Measurements from ENCODE around the gene VMP1. TPM values are rescaled to one million over a fixed set of nuclear protein-coding genes. Genes with fewer than 3 reads are reported as not detected.

The VMP1 gene
- total RNA-seq, 2 experiments from 2014 or later, result 239 to 248 TPM

- ChIA-PET CTCF (interaction anchor here (1.0 kb wide), 1 partner anchor 36 kb away, joined by 4 read pairs; no protein-coding TSS in a partner anchor), POLR2A (no interaction called here)
- H3K36me3 Mint-ChIP-seq (ENCODE audit: low read depth), result peaks cover 15% of the 10 kb centered on the region
- H3K4me1 Mint-ChIP-seq (ENCODE audit: low read depth), result no peaks in the 10 kb centered on the region
- no peak overlapping the region for H3K4me3 Mint-ChIP-seq
- no peak for TF ChIP-seq CTCF (IDR thresholded peaks at IDR 0.05)
- H3K27me3 Mint-ChIP-seq, result no peaks in the 10 kb centered on the region
- ATAC-seq (no peak), DNase-seq (no peak)
- no peaks in the 10 kb centered on the region for H3K9me3 Mint-ChIP-seq
- intact Hi-C loops (cut with micrococcal nuclease), result no loop called here
- H3K27ac Mint-ChIP-seq, result no peak overlapping the region
Measured at GRCh38 chr17:59878624-59879023, 171.2 kb downstream of the VMP1 start.

GRCh38 chr17:59884861-59885260 is 177.4 kb downstream of the VMP1 start:
- Mint-ChIP-seq H3K9me3 (no peaks in the 10 kb centered on the region), H3K27me3 (no peaks in the 10 kb centered on the region), H3K36me3 (ENCODE audit: low read depth) (peaks cover 25% of the 10 kb centered on the region), H3K4me1 (ENCODE audit: low read depth) (peaks cover 14% of the 10 kb centered on the region), H3K4me3 (no peak overlapping the region), H3K27ac (no peak overlapping the region)
- ATAC-seq (no peak), DNase-seq (no peak)
- ChIA-PET POLR2A (interaction anchor here (1.2 kb wide), 1 partner anchor 8 kb away, joined by 3 read pairs; no protein-coding TSS in a partner anchor), CTCF (interaction anchor here (1.1 kb wide), 1 partner anchor 25 kb away, joined by 3 read pairs; no protein-coding TSS in a partner anchor)
- TF ChIP-seq CTCF (IDR thresholded peaks at IDR 0.05), result no peak
- intact Hi-C loops (cut with micrococcal nuclease), result no loop called here

GRCh38 chr17:59888145-59888750 is 180.8 kb downstream of the VMP1 start:
- ChIA-PET POLR2A (no interaction called here), CTCF (interaction anchor here (0.9 to 1.5 kb wide), 2 partner anchors 140 to 149 kb away, joined by 3 to 4 read pairs; no protein-coding TSS in a partner anchor)
- no peaks in the 10 kb centered on the region for H3K27me3 Mint-ChIP-seq
- peaks cover 30% of the 10 kb centered on the region for H3K36me3 Mint-ChIP-seq (ENCODE audit: low read depth)
- no peak for TF ChIP-seq CTCF (IDR thresholded peaks at IDR 0.05)
- H3K4me3 Mint-ChIP-seq, result no peak overlapping the region
- intact Hi-C loops (cut with micrococcal nuclease), result no loop called here
- no peak for DNase-seq
- ATAC-seq, result no peak
- peak overlapping the region; percentile 5 for H3K27ac Mint-ChIP-seq
- H3K9me3 Mint-ChIP-seq, result no peaks in the 10 kb centered on the region
- peaks cover 27% of the 10 kb centered on the region for H3K4me1 Mint-ChIP-seq (ENCODE audit: low read depth)

- Mint-ChIP-seq H3K36me3 (ENCODE audit: low read depth) (peaks cover 30% of the 10 kb centered on the region), H3K27me3 (no peaks in the 10 kb centered on the region), H3K4me3 (peak overlapping the region; percentile 61), H3K9me3 (no peaks in the 10 kb centered on the region), H3K4me1 (ENCODE audit: low read depth) (peaks cover 34% of the 10 kb centered on the region), H3K27ac (peak overlapping the region; percentile 68)
- ATAC-seq (no peak), DNase-seq (no peak)
- intact Hi-C loops (cut with micrococcal nuclease), result no loop called here
- CTCF ChIA-PET, result interaction anchor here (0.8 to 2.9 kb wide), 3 partner anchors 9 to 146 kb away, joined by 3 to 11 read pairs (median 6); no protein-coding TSS in a partner anchor
- POLR2A ChIA-PET, result interaction anchor here (0.8 to 1.1 kb wide), 2 partner anchors 31 to 183 kb away, joined by 3 read pairs; partner anchors contain the start of gene VMP1
- TF ChIP-seq CTCF (IDR thresholded peaks at IDR 0.05), result no peak
Measured at GRCh38 chr17:59890720-59891119, 183.3 kb downstream of the VMP1 start.

Small RNA genes within 50 kb of the gene (microRNA-seq; reads per million reads assigned to microRNA genes)
- 633,749 reads per million, percentile 100 among the genes with 10 or more reads in this experiment for gene MIR21 (ENCODE audit: borderline microRNAs expressed, borderline replicate concordance)

Other genes with a start within 250 kb of the VMP1 start
- gene DHX40, start 142.0 kb upstream of the VMP1 start, total RNA-seq, result 10 to 100 TPM; 24.7 to 24.9 TPM
- 100 to 1,000 TPM; 137 to 142 TPM for gene CLTC, start 87.8 kb upstream of the VMP1 start, total RNA-seq
- 10 to 100 TPM; 34.2 to 37.4 TPM for gene PTRH2, start 224 bp upstream of the VMP1 start, total RNA-seq
- 10 to 100 TPM in 1 of 2 experiments, 1 to 10 TPM in 1; 7.9 to 11.1 TPM for gene TUBD1, start 185.3 kb downstream of the VMP1 start, total RNA-seq
- gene RPS6KB1, start 185.5 kb downstream of the VMP1 start, total RNA-seq, result 10 to 100 TPM; 39.9 to 44.2 TPM

Data from activated CD8-positive, alpha-beta T cell treated with anti-CD3 and anti-CD28 coated beads for 36 hours (primary cell).